CD4-positive, alpha-beta memory T cell (primary cell): ENCODE measurements around the gene HACE1. TPM values are rescaled to one million over a fixed set of nuclear protein-coding genes. Genes with fewer than 3 reads are reported as not detected.
A peak's percentile ranks its signal among the peaks of the same experiment; 100 is the strongest.

Source experiments
- CTCF ChIA-PET: fragments of 350-600 bp; sonication (Branson Sonifier 250); formaldehyde crosslinking; loops from one replicate; lab custom pipeline; 2021; ENCODE audit warnings: inconsistent platforms; ENCODE audit not compliant: partially characterized antibody; lab: Charles Lee
- POLR2A ChIA-PET: fragments of 350-600 bp; sonication (Branson Sonifier 250); formaldehyde crosslinking; loops from one replicate; lab custom pipeline; 2021; ENCODE audit not compliant: partially characterized antibody; lab: Charles Lee
- DNase-seq, 5 donors: peaks; one replicate each; pipeline versions ENCODE4 v3.0.0 to v3.0.0-alpha.2; 2020 to 2022; ENCODE audit warnings: mixed read lengths in 1 of 5
- H3K27ac ChIP-seq: one replicate; pipeline ENCODE4 v1.7.0; 2013; ENCODE audit warnings: low read depth, low read length
- H3K27me3 ChIP-seq: 2 replicates; pipeline ENCODE4 v1.7.0; 2013; ENCODE audit warnings: mild to moderate bottlenecking, low read length, moderate library complexity; ENCODE audit not compliant: insufficient read depth
- H3K36me3 ChIP-seq: 2 replicates; pipeline ENCODE4 v1.7.0; 2013; ENCODE audit warnings: mild to moderate bottlenecking, low read length, moderate library complexity; ENCODE audit not compliant: insufficient read depth
- H3K4me1 ChIP-seq: 2 replicates; pipeline ENCODE4 v1.7.0; 2013; ENCODE audit warnings: mild to moderate bottlenecking, low read length, moderate library complexity; ENCODE audit not compliant: insufficient read depth
- H3K4me3 ChIP-seq, 2 donors: one replicate each; pipeline ENCODE4 v1.7.0; 2013; ENCODE audit warnings: low read length in 2 of 2, mild to moderate bottlenecking in 1 of 2
- H3K9me3 ChIP-seq, 2 donors: one replicate each; pipeline ENCODE4 v1.7.0; 2013; ENCODE audit warnings: low read length in 2 of 2, control low read depth in 1 of 2; ENCODE audit not compliant: control insufficient read depth in 1 of 2
- H3K27ac Mint-ChIP-seq, 7 donors: one replicate each; pipeline ENCODE4 v1.8.0; 2020 to 2021; ENCODE audit warnings: mixed read lengths in 7 of 7, mild to moderate bottlenecking in 6 of 7, inconsistent platforms in 3 of 7, moderate library complexity in 3 of 7
- H3K27me3 Mint-ChIP-seq, 2 donors: one replicate each; pipeline ENCODE4 v1.8.0; 2020 to 2021; ENCODE audit warnings: mixed read lengths in 2 of 2
- H3K36me3 Mint-ChIP-seq, 2 donors: one replicate each; pipeline ENCODE4 v1.8.0; 2020 to 2021; ENCODE audit warnings: mixed read lengths in 2 of 2, inconsistent platforms in 1 of 2, mild to moderate bottlenecking in 1 of 2
- H3K4me1 Mint-ChIP-seq, 4 donors: one replicate each; pipeline ENCODE4 v1.8.0; 2020 to 2021; ENCODE audit warnings: mixed read lengths in 4 of 4, mild to moderate bottlenecking in 1 of 4
- H3K4me3 Mint-ChIP-seq, 8 donors: one replicate each; pipeline ENCODE4 v1.8.0; 2020 to 2021; ENCODE audit warnings: mixed read lengths in 8 of 8, mild to moderate bottlenecking in 7 of 8, moderate library complexity in 6 of 8, inconsistent platforms in 3 of 8
- H3K9me3 Mint-ChIP-seq, 8 donors: one replicate each; pipeline ENCODE4 v1.8.0; 2020 to 2021; ENCODE audit warnings: mixed read lengths in 8 of 8, mild to moderate bottlenecking in 5 of 8, inconsistent platforms in 3 of 8, moderate library complexity in 1 of 8
- intact Hi-C: fragments of 100-400 bp; cut with micrococcal nuclease; formaldehyde crosslinking; loops from one replicate; pipeline ENCODE4 v1.15.1; 2023
- polyA plus RNA-seq, 2 donors: library from polyadenylated mRNA; unstranded; fragments of 300-500 nt; fragmentation: Illumina TruSeq; gene quantifications; one replicate each; pipeline ENCODE4 v1.2.3, GENCODE V29; 2021
- total RNA-seq, 2 experiments: library from RNA; stranded (reverse); gene quantifications; one replicate each; pipeline ENCODE4 v1.2.3, GENCODE V29; 2021

HACE1 gene
- total and polyA plus RNA-seq, 4 experiments from 2014 or later = 3.6 to 16.0 (median 9.8) TPM

DNA sequence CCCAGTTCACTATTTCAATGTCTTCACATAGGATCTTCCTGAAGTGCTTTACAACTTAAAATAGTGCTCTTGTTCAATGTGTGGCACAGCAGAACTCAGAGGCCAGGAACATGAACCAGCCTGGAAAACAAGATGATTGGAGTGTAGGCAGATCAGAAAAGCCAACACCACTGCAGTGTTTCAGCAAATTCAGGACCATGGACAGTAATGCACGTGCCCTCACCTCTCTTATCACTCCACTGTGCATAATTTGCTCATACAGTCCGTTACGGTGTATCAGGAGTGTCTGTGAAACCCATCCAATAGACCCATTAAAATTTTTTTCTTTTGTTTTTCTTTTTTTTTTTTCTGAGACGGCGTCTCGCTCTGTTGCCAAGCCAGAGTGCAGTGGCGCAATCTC, 27.6 kb upstream of the HACE1 start:
- H3K4me3 ChIP-seq = no peak overlapping the region
- no peaks in the 10 kb centered on the region for H3K4me1 ChIP-seq
- no peaks in the 10 kb centered on the region for H3K27me3 ChIP-seq
- no peaks in the 10 kb centered on the region for H3K9me3 ChIP-seq
- H3K27ac ChIP-seq = no peak overlapping the region
- ChIA-PET POLR2A (no interaction called here), CTCF (no interaction called here)
- intact Hi-C loops = no loop called here
- H3K9me3 Mint-ChIP-seq = peaks cover 0 to 8% (median 5%) of the 10 kb centered on the region in 8 donors
- H3K27me3 Mint-ChIP-seq = peaks cover 7 to 11% of the 10 kb centered on the region in 2 donors
- no peaks in the 10 kb centered on the region for H3K36me3 ChIP-seq
- no peak overlapping the region for H3K27ac Mint-ChIP-seq
- H3K4me3 Mint-ChIP-seq = no peak overlapping the region
- DNase-seq = peak in 2 of 5 donors; percentile 9 to 10
- H3K4me1 Mint-ChIP-seq = no peaks in the 10 kb centered on the region
- no peaks in the 10 kb centered on the region for H3K36me3 Mint-ChIP-seq

- POLR2A ChIA-PET = no interaction called here
- Histone ChIP-seq H3K9me3 (no peaks in the 10 kb centered on the region), H3K4me3 (no peak overlapping the region), H3K27ac (no peak overlapping the region), H3K27me3 (no peaks in the 10 kb centered on the region), H3K36me3 (no peaks in the 10 kb centered on the region), H3K4me1 (no peaks in the 10 kb centered on the region)
- peaks cover 7 to 11% of the 10 kb centered on the region in 2 donors for H3K27me3 Mint-ChIP-seq
- intact Hi-C loops = no loop called here
- no peaks in the 10 kb centered on the region for H3K4me1 Mint-ChIP-seq
- DNase-seq = no peak
- CTCF ChIA-PET = no interaction called here
- peaks cover 0 to 8% (median 5%) of the 10 kb centered on the region in 8 donors for H3K9me3 Mint-ChIP-seq
- H3K4me3 Mint-ChIP-seq = no peak overlapping the region
- H3K36me3 Mint-ChIP-seq = no peaks in the 10 kb centered on the region
- no peak overlapping the region for H3K27ac Mint-ChIP-seq
Observed at GRCh38 chr6:104885518-104886043, 25.9 kb upstream of the HACE1 start.

GRCh38 chr6:104884867-104885517, 25.3 kb upstream of the HACE1 start:
- H3K4me1 Mint-ChIP-seq = no peaks in the 10 kb centered on the region
- Histone ChIP-seq H3K4me3 (no peak overlapping the region), H3K4me1 (no peaks in the 10 kb centered on the region), H3K27me3 (no peaks in the 10 kb centered on the region), H3K36me3 (no peaks in the 10 kb centered on the region), H3K9me3 (no peaks in the 10 kb centered on the region), H3K27ac (no peak overlapping the region)
- H3K4me3 Mint-ChIP-seq = no peak overlapping the region
- POLR2A ChIA-PET = no interaction called here
- intact Hi-C loops = no loop called here
- no peaks in the 10 kb centered on the region for H3K36me3 Mint-ChIP-seq
- peaks cover 0 to 8% (median 5%) of the 10 kb centered on the region in 8 donors for H3K9me3 Mint-ChIP-seq
- DNase-seq = no peak
- CTCF ChIA-PET = no interaction called here
- H3K27me3 Mint-ChIP-seq = peaks cover 7 to 12% of the 10 kb centered on the region in 2 donors
- no peak overlapping the region for H3K27ac Mint-ChIP-seq

DNA sequence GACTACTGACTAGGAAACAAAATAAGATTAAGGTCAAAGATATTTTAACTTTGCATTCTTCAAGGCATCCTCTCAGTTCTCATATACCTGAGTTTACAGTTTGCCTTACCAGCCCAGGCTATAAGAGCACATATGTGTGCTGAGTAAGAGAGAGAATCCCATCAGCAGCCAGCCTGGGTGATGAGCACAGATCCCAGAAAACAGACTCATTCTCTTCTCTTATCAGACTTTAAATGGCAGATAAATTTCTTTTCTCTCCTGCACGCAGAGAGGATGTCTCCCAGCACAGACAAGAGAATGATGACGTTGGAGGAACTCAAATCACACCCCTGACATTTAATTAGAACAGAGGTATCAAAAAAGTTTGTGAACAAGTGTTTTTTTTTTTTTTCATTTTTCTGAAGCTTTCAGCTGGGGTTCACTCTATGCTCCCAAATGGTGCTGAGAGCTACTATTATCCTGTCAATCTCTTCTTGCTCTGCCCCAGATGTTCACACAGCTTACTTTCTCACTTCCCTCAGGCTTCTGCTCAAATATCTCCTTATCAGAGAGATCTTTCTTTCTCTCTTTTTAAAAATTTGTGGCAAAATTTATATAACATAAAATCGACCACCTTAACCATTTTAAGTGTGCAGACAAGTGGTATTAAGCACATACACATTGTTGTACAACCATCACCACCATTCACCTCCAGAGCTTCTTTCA, 22.4 kb upstream of the HACE1 start:
- no peaks in the 10 kb centered on the region for H3K27me3 ChIP-seq
- no peaks in the 10 kb centered on the region for H3K9me3 ChIP-seq
- H3K27ac Mint-ChIP-seq = no peak overlapping the region
- H3K27me3 Mint-ChIP-seq = peaks cover 6 to 7% of the 10 kb centered on the region in 2 donors
- H3K36me3 ChIP-seq = no peaks in the 10 kb centered on the region
- H3K4me3 Mint-ChIP-seq = no peak overlapping the region
- DNase-seq = no peak
- no peak overlapping the region for H3K27ac ChIP-seq
- ChIA-PET POLR2A (no interaction called here), CTCF (interaction anchor here (0.9 kb wide), 1 partner anchor 94 kb away, joined by 3 read pairs; no protein-coding TSS in a partner anchor)
- intact Hi-C loops = no loop called here
- H3K4me1 ChIP-seq = no peaks in the 10 kb centered on the region
- no peaks in the 10 kb centered on the region for H3K4me1 Mint-ChIP-seq
- H3K9me3 Mint-ChIP-seq = no peaks in the 10 kb centered on the region
- no peak overlapping the region for H3K4me3 ChIP-seq
- H3K36me3 Mint-ChIP-seq = no peaks in the 10 kb centered on the region

DNA sequence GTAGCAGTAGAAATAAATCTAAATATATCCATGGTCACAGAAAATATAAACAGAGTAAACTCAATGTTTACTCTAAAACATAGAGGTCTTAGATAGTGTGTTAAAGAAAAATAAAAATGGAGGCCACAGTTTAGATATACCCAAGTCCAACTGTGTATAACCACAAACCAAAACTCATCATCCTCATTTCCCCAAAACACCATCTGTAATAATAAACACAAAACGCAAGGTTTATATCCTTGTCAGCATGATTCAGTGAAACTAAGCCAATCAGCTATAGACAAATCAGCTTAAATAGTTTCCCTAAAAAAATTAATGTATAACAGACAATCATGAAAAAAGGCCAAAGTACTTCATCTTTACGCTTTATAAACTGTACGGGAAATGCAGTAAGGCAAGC, 2.7 kb upstream of the HACE1 start:
- Mint-ChIP-seq H3K4me1 (peaks cover 8 to 22% (median 16%) of the 10 kb centered on the region in 4 donors), H3K4me3 (no peak overlapping the region), H3K27me3 (peaks cover 6 to 14% of the 10 kb centered on the region in 2 donors), H3K27ac (no peak overlapping the region), H3K36me3 (peaks cover 0 to 1% of the 10 kb centered on the region in 2 donors), H3K9me3 (no peaks in the 10 kb centered on the region)
- DNase-seq = no peak
- Histone ChIP-seq H3K27ac (no peak overlapping the region), H3K4me3 (no peak overlapping the region), H3K27me3 (no peaks in the 10 kb centered on the region), H3K4me1 (peaks cover 14% of the 10 kb centered on the region), H3K9me3 (no peaks in the 10 kb centered on the region), H3K36me3 (no peaks in the 10 kb centered on the region)
- intact Hi-C loops = no loop called here
- CTCF ChIA-PET = no interaction called here
- POLR2A ChIA-PET = no interaction called here

- H3K4me3 Mint-ChIP-seq = peak overlapping the region; percentile 74 to 95 (median 92)
- Histone ChIP-seq H3K27ac (no peak overlapping the region), H3K36me3 (no peaks in the 10 kb centered on the region), H3K4me3 (peak overlapping the region; percentile 48 to 94), H3K4me1 (peaks cover 14% of the 10 kb centered on the region), H3K9me3 (no peaks in the 10 kb centered on the region), H3K27me3 (no peaks in the 10 kb centered on the region)
- CTCF ChIA-PET = interaction anchor here (0.5 to 1.2 kb wide), 4 partner anchors 9 to 177 kb away, joined by 3 to 5 read pairs (median 4); no protein-coding TSS in a partner anchor
- peaks cover 8 to 22% (median 16%) of the 10 kb centered on the region in 4 donors for H3K4me1 Mint-ChIP-seq
- intact Hi-C loops = no loop called here
- DNase-seq = no peak
- peaks cover 3 to 7% of the 10 kb centered on the region in 2 donors for H3K27me3 Mint-ChIP-seq
- H3K9me3 Mint-ChIP-seq = no peaks in the 10 kb centered on the region
- peaks cover 0 to 1% of the 10 kb centered on the region in 2 donors for H3K36me3 Mint-ChIP-seq
- H3K27ac Mint-ChIP-seq = peak overlapping the region in 6 of 7 donors; percentile 24 to 83 (median 68)
- POLR2A ChIA-PET = interaction anchor here (0.8 kb wide), 1 partner anchor 12 kb away, joined by 3 read pairs; no protein-coding TSS in a partner anchor
Observed at GRCh38 chr6:104860221-104860620, 502 bp upstream of the HACE1 start.

DNA sequence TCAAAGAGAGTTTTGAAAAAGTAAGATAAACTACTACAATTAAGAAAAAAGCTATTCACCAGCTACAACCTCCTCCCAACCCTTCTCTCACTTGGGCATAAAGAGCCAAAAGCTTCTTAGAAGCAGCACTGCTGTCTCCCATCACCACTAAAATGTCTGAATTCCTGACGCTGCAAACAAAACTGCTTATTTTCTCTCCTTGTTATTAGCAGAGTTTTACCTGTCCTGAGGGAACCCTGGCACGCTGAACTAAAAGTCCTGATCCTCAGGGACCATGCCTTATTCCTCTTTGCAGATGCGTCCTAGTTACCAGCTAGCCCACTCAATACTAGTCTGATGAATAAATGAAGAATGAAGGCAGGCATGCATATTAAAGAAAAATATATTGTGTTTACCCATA, 1.1 kb downstream of the HACE1 start:
- Histone ChIP-seq H3K4me3 (peak overlapping the region in 1 of 2 donors; percentile 94), H3K27ac (no peak overlapping the region), H3K36me3 (no peaks in the 10 kb centered on the region), H3K27me3 (no peaks in the 10 kb centered on the region), H3K9me3 (no peaks in the 10 kb centered on the region), H3K4me1 (peaks cover 14% of the 10 kb centered on the region)
- DNase-seq = no peak
- H3K9me3 Mint-ChIP-seq = no peaks in the 10 kb centered on the region
- peak overlapping the region; percentile 90 to 95 (median 92) for H3K4me3 Mint-ChIP-seq
- intact Hi-C loops = loop anchor here (1.0 to 2.0 kb wide), 2 partner anchors 70 to 545 kb away; partner anchors contain the start of gene PREP
- ChIA-PET POLR2A (no interaction called here), CTCF (interaction anchor here (1.0 to 1.5 kb wide), 3 partner anchors 12 to 69 kb away, joined by 3 to 6 read pairs (median 3); no protein-coding TSS in a partner anchor)
- H3K4me1 Mint-ChIP-seq = peaks cover 8 to 22% (median 16%) of the 10 kb centered on the region in 4 donors
- H3K36me3 Mint-ChIP-seq = peaks cover 0 to 1% of the 10 kb centered on the region in 2 donors
- H3K27ac Mint-ChIP-seq = peak overlapping the region in 6 of 7 donors; percentile 37 to 89 (median 80)
- H3K27me3 Mint-ChIP-seq = peaks cover under 1 to 2% of the 10 kb centered on the region in 2 donors
